KBM-7 (cell line): ENCODE results near the gene MELK.

Experiments
- DNase-seq: peaks from one replicate; pipeline ENCODE4 v3.0.0-alpha.2; 2015
- in situ Hi-C: fragments of 300-500 bp; cut with MboI; formaldehyde crosslinking; loops from 2 replicates; pipeline ENCODE4 v1.14.3; 2020; ENCODE audit warnings: low sequenced_read_pairs, low pct_unique_long_range_greater_than_20kb, mixed read lengths

The MELK gene

GRCh38 chr9:36718612-36719011 lies 145.9 kb downstream of the MELK start:
- in situ Hi-C loops: no loop called here
- DNase-seq: no peak

GRCh38 chr9:36720043-36720442 lies 147.3 kb downstream of the MELK start:
- in situ Hi-C loops: no loop called here
- DNase-seq: no peak

- in situ Hi-C loops: no loop called here
- DNase-seq: no peak
These were observed 149.3 kb downstream of the MELK start for GRCh38 chr9:36721846-36722588.

- in situ Hi-C loops: no loop called here
- DNase-seq: no peak
These were observed 153.2 kb downstream of the MELK start for GRCh38 chr9:36725777-36726356.
